ENCODE measurements around the gene ATF3. TPM values are rescaled to one million over a fixed set of nuclear protein-coding genes. Genes with fewer than 3 reads are reported as not detected.

Gene ATF3
- total and polyA plus RNA-seq, 11 donors, result 4.6 to 74.5 (median 17.8) TPM

DNA sequence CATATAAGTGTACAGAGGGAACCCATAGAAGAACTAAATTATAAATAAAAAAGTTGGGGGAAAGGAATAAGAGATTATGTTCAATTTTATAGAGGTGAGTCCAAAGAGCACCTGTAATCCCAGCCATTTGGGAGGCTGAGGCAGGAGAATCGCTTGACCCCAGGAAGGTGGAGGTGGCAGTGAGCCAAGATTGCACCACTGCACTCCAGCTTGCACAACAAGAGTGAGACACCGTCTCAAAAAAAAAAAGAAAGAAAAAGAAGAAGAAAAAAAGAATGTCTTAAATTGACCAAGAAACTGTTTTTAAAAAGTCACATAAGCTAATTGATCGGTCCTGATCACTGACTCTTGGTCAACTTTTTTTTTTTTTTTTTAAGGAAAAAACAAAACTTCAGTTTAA lies 19.1 kb upstream of the ATF3 start:
- Histone ChIP-seq H3K4me3 (no peak overlapping the region), H3K9me3 (no peaks in the 10 kb centered on the region), H3K27ac (no peak overlapping the region), H3K4me1 (no peaks in the 10 kb centered on the region), H3K27me3 (peaks cover 0 to 37% (median 7%) of the 10 kb centered on the region in 9 donors), H3K36me3 (no peaks in the 10 kb centered on the region)
- ATAC-seq, result no peak
- intact Hi-C loops (cut with DNase I), result no loop called here
- 80 to 95% (median 87%) methylated on average over 3 of the region's 3 CpGs for WGBS, 4 donors
- TF ChIP-seq, protein P1, sequence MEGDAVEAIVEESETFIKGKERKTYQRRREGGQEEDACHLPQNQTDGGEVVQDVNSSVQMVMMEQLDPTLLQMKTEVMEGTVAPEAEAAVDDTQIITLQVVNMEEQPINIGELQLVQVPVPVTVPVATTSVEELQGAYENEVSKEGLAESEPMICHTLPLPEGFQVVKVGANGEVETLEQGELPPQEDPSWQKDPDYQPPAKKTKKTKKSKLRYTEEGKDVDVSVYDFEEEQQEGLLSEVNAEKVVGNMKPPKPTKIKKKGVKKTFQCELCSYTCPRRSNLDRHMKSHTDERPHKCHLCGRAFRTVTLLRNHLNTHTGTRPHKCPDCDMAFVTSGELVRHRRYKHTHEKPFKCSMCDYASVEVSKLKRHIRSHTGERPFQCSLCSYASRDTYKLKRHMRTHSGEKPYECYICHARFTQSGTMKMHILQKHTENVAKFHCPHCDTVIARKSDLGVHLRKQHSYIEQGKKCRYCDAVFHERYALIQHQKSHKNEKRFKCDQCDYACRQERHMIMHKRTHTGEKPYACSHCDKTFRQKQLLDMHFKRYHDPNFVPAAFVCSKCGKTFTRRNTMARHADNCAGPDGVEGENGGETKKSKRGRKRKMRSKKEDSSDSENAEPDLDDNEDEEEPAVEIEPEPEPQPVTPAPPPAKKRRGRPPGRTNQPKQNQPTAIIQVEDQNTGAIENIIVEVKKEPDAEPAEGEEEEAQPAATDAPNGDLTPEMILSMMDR (IDR thresholded peaks at IDR 0.05), result no peak
- TF ChIP-seq POLR2A (IDR thresholded peaks at IDR 0.05), result no peak
- no peak for DNase-seq

DNA sequence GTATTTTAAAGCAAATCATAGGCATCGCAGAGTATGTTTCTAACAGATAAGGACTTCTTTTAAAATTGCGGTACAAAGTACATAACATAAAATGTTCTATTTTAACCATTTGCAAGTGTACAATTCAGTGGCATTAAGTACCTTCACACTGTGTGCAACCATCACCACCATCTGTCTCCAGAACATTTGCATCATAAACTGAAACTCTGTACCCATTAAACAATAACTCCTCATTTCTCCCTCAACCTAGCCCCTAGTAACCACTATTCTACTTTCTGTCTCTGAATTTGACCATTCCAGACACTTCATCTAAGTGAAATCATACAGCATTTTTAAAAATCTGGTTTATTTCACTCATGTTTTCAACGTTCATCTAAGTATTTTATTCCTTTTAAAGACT lies 16.6 kb upstream of the ATF3 start:
- no peak for ATAC-seq

DNA sequence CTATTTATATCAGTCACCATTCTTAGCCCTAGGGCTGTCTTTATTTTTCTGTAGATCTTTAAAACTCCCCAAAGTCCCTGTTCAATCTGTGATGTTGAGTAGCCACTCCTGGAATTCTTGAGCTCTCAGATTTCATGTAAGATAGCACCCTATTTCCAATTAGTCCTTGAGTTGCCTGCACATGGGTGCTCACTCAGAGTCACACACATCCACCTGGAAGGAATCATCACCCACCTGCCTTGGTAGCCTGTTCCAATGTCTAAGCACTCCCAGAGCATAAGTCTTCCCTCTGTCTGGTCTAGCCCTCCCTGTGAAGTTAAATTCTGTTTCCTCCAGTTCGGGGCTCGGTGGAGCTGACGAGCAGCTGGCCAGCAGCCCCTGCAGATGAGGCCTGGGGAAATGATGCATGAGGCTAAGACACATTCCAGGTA lies 14.7 kb upstream of the ATF3 start:
- no peak overlapping the region for H3K4me3 ChIP-seq
- TF ChIP-seq, protein P1 (IDR thresholded peaks at IDR 0.05), result no peak
- TF ChIP-seq POLR2A (IDR thresholded peaks at IDR 0.05), result no peak
- WGBS, 4 donors, result 55 to 71% (median 63%) methylated on average over 3 of the region's 3 CpGs

More for the DNA sequence above, 16.6 kb upstream of the ATF3 start:
- no peak overlapping the region for H3K4me3 ChIP-seq
- H3K4me1 ChIP-seq, result peaks cover 0 to 15% (median 0%) of the 10 kb centered on the region in 12 donors
- no peaks in the 10 kb centered on the region for H3K9me3 ChIP-seq
- intact Hi-C loops (cut with DNase I), result no loop called here
- peaks cover 0 to 26% (median 7%) of the 10 kb centered on the region in 9 donors for H3K27me3 ChIP-seq
- H3K27ac ChIP-seq, result no peak overlapping the region
- TF ChIP-seq, protein P1 (IDR thresholded peaks at IDR 0.05), result no peak
- no peak for TF ChIP-seq POLR2A (IDR thresholded peaks at IDR 0.05)
- DNase-seq, result no peak
- WGBS, 4 donors, result 79 to 86% (median 86%) methylated on average over 3 of the region's 3 CpGs
- H3K36me3 ChIP-seq, result no peaks in the 10 kb centered on the region

GRCh38 chr1:212594640-212595039 lies 13.9 kb upstream of the ATF3 start:
- Histone ChIP-seq H3K4me3 (no peak overlapping the region), H3K36me3 (no peaks in the 10 kb centered on the region), H3K4me1 (peaks cover 0 to 15% (median 0%) of the 10 kb centered on the region in 12 donors), H3K9me3 (no peaks in the 10 kb centered on the region), H3K27me3 (peaks cover 0 to 8% (median 0%) of the 10 kb centered on the region in 9 donors), H3K27ac (no peak overlapping the region)
- no peak for DNase-seq
- intact Hi-C loops (cut with DNase I), result no loop called here
- WGBS, 4 donors, result 96 to 100% (median 97%) methylated on average over 3 of the region's 3 CpGs
- ATAC-seq, result no peak
- TF ChIP-seq, protein P1 (IDR thresholded peaks at IDR 0.05), result no peak
- no peak for TF ChIP-seq POLR2A (IDR thresholded peaks at IDR 0.05)

More for the DNA sequence above, 14.7 kb upstream of the ATF3 start:
- no peak for ATAC-seq
- H3K27ac ChIP-seq, result no peak overlapping the region
- no peaks in the 10 kb centered on the region for H3K9me3 ChIP-seq
- intact Hi-C loops (cut with DNase I), result no loop called here
- DNase-seq, result no peak
- peaks cover 0 to 12% (median 0%) of the 10 kb centered on the region in 9 donors for H3K27me3 ChIP-seq
- H3K36me3 ChIP-seq, result no peaks in the 10 kb centered on the region
- H3K4me1 ChIP-seq, result peaks cover 0 to 15% (median 0%) of the 10 kb centered on the region in 12 donors
